ENCODE data around the gene TEX10. TPM values are rescaled to one million over a fixed set of nuclear protein-coding genes. Genes with fewer than 3 reads are reported as not detected.
A peak's percentile ranks its signal among the peaks of the same experiment; 100 is the strongest.
"Not testable (repeated sequence)": the region's sequence is repeated elsewhere in the genome, so short reads cannot be mapped to it uniquely, and the experiment has no call there.

TEX10 gene
- total RNA-seq, 1 donor: 41.6 TPM

- H3K4me3 ChIP-seq (ENCODE audit: low read depth, low read length): no peak overlapping the region
- DNase-seq (ENCODE audit: low read depth): peak; percentile 4
- TF ChIP-seq CTCF (IDR thresholded peaks at IDR 0.05; ENCODE audit: insufficient read depth, low read length): no peak
Measured at GRCh38 chr9:100350188-100350587, 2.6 kb downstream of the TEX10 start.

- no peak for TF ChIP-seq CTCF (IDR thresholded peaks at IDR 0.05; ENCODE audit: insufficient read depth, low read length)
Measured at GRCh38 chr9:100346836-100347235, 5.9 kb downstream of the TEX10 start.

GRCh38 chr9:100341889-100342288, 10.9 kb downstream of the TEX10 start:
- DNase-seq (ENCODE audit: low read depth): no peak
- no peak for TF ChIP-seq CTCF (IDR thresholded peaks at IDR 0.05; ENCODE audit: insufficient read depth, low read length)
- H3K4me3 ChIP-seq (ENCODE audit: low read depth, low read length): no peak overlapping the region

More at GRCh38 chr9:100346836-100347235, 5.9 kb downstream of the TEX10 start:
- peak; percentile 91 for DNase-seq (ENCODE audit: low read depth)
- no peak overlapping the region for H3K4me3 ChIP-seq (ENCODE audit: low read depth, low read length)

- no peak for TF ChIP-seq CTCF (IDR thresholded peaks at IDR 0.05; ENCODE audit: insufficient read depth, low read length)
Measured at GRCh38 chr9:100340224-100340623, 12.5 kb downstream of the TEX10 start.

GRCh38 chr9:100338736-100339135, 14.0 kb downstream of the TEX10 start:
- H3K4me3 ChIP-seq (ENCODE audit: low read depth, low read length); DNase-seq (ENCODE audit: low read depth): not testable (repeated sequence)

More at GRCh38 chr9:100340224-100340623, 12.5 kb downstream of the TEX10 start:
- no peak overlapping the region for H3K4me3 ChIP-seq (ENCODE audit: low read depth, low read length)
- DNase-seq (ENCODE audit: low read depth): no peak

GRCh38 chr9:100324594-100325200, 28.0 kb downstream of the TEX10 start:
- peak; percentile 76 for DNase-seq (ENCODE audit: low read depth)
- H3K4me3 ChIP-seq (ENCODE audit: low read depth, low read length): no peak overlapping the region
- TF ChIP-seq CTCF (IDR thresholded peaks at IDR 0.05; ENCODE audit: insufficient read depth, low read length): peak; percentile 42

- DNase-seq (ENCODE audit: low read depth): peak; percentile 64
- TF ChIP-seq CTCF (IDR thresholded peaks at IDR 0.05; ENCODE audit: insufficient read depth, low read length): peak; percentile 74
- H3K4me3 ChIP-seq (ENCODE audit: low read depth, low read length): no peak overlapping the region
Measured at GRCh38 chr9:100322954-100323536, 29.7 kb downstream of the TEX10 start.
